Neural progenitor cell (in vitro differentiated cells): Measurements from ENCODE around the gene MAMLD1.

ENCODE experiments used
- EZH2 ChIP-seq: fragments of 200-600 bp; sonication (generic); IDR thresholded peaks from 2 replicates; pipeline ENCODE4 v1.6.1; 2017; ENCODE audit warnings: antibody characterized with exemption, mild to moderate bottlenecking, moderate library complexity
- EZH2phosphoT487 ChIP-seq: fragments of 200-600 bp; sonication (generic); IDR thresholded peaks from 2 replicates; pipeline ENCODE4 v1.6.1; 2017; ENCODE audit warnings: antibody characterized with exemption
- TF ChIP-seq, protein P1 (sequence below): fragments of 200-600 bp; sonication (generic); IDR thresholded peaks from 2 replicates; pipeline ENCODE4 v1.5.1; 2017; ENCODE audit warnings: antibody characterized with exemption, mild to moderate bottlenecking

DNA sequence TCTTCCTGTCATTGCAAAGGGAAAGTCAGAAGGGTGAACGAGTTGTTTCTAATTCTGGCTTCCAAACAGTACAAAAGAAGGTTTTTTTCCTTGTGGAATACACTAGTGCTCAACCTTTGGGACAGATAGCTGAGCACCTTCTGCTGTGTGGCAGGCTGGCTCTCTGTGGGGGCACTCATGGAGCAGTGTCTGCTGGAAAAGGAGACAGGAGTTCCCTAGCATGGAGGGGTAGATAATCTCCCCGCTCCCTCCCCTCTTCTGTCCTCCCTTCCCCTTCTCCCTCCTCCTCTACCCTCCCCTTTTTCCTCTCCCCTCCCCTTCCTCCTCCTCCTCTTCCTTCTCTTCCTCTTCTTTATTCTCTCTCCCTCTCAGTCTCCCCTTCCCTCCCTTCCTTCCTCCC, 142.9 kb downstream of the MAMLD1 start:
- TF ChIP-seq EZH2phosphoT487 = no peak
- TF ChIP-seq, protein P1, sequence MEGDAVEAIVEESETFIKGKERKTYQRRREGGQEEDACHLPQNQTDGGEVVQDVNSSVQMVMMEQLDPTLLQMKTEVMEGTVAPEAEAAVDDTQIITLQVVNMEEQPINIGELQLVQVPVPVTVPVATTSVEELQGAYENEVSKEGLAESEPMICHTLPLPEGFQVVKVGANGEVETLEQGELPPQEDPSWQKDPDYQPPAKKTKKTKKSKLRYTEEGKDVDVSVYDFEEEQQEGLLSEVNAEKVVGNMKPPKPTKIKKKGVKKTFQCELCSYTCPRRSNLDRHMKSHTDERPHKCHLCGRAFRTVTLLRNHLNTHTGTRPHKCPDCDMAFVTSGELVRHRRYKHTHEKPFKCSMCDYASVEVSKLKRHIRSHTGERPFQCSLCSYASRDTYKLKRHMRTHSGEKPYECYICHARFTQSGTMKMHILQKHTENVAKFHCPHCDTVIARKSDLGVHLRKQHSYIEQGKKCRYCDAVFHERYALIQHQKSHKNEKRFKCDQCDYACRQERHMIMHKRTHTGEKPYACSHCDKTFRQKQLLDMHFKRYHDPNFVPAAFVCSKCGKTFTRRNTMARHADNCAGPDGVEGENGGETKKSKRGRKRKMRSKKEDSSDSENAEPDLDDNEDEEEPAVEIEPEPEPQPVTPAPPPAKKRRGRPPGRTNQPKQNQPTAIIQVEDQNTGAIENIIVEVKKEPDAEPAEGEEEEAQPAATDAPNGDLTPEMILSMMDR = no peak
- TF ChIP-seq EZH2 = no peak
